Panc1 (cell line): ENCODE measurements around the gene ESAM. TPM values are rescaled to one million over a fixed set of nuclear protein-coding genes. Genes with fewer than 3 reads are reported as not detected.
"Not testable (repeated sequence)": the region's sequence is repeated elsewhere in the genome, so short reads cannot be mapped to it uniquely, and the experiment has no call there.

Experiments used
- ATAC-seq: fragments of 200-7000 bp; cut with Tn5 transposase; 2 replicates; pipeline ENCODE4 v1.9.1; 2020; ENCODE audit warnings: mild to moderate bottlenecking, moderate library complexity
- BruUV-seq: library from RNA; stranded (reverse); fragments of 400-500 nt; replicated peaks from 2 replicates; lab custom pipeline; 2021; lab: Mats Ljungman, UMichigan
- CTCF ChIA-PET: fragments of 300-600 bp; sonication (Branson Sonifier 250); formaldehyde crosslinking; loops from one replicate; lab custom pipeline; 2022; ENCODE audit warnings: antibody characterized with exemption; lab: Charles Lee
- POLR2A ChIA-PET: fragments of 300-600 bp; sonication (Branson Sonifier 250); formaldehyde crosslinking; loops from one replicate; lab custom pipeline; 2022; ENCODE audit warnings: antibody characterized with exemption; lab: Charles Lee
- DNase-seq: peaks from one replicate; pipeline ENCODE4 v3.0.0-alpha.2; 2010; ENCODE audit warnings: low read depth, low spot score
- H3K27ac ChIP-seq: 2 replicates; pipeline ENCODE4 v1.5.1; 2011; ENCODE audit warnings: mild to moderate bottlenecking, low read length, inconsistent platforms
- H3K27me3 ChIP-seq: fragments of 200-500 bp; sonication (Bioruptor generic); 2 replicates; pipeline ENCODE4 v1.6.0; 2014; ENCODE audit warnings: low read length, inconsistent platforms; ENCODE audit not compliant: control insufficient read depth, insufficient read depth
- H3K36me3 ChIP-seq: fragments of 200-500 bp; sonication (Bioruptor generic); 2 replicates; pipeline ENCODE4 v1.5.1; 2014; ENCODE audit warnings: inconsistent platforms, mild to moderate bottlenecking, low read length, moderate library complexity; ENCODE audit not compliant: control insufficient read depth, insufficient read depth
- H3K4me1 ChIP-seq: 2 replicates; pipeline ENCODE4 v1.5.1; 2011; ENCODE audit warnings: inconsistent platforms, mild to moderate bottlenecking, low read length, moderate library complexity; ENCODE audit not compliant: control insufficient read depth, insufficient read depth
- H3K4me3 ChIP-seq, 2 experiments: 2 replicates each; pipeline ENCODE4 v1.5.1; 2011 to 2012; ENCODE audit warnings: low read depth in 2 of 2, low read length in 2 of 2, mild to moderate bottlenecking in 2 of 2, inconsistent platforms in 1 of 2, moderate library complexity in 1 of 2
- H3K9me3 ChIP-seq: fragments of 200-500 bp; sonication (Bioruptor generic); 2 replicates; pipeline ENCODE4 v1.5.1; 2014; ENCODE audit warnings: low read depth, mild to moderate bottlenecking, inconsistent platforms, low read length, moderate library complexity; ENCODE audit not compliant: control insufficient read depth, insufficient read depth
- POLR2AphosphoS5 ChIP-seq: IDR thresholded peaks from 2 replicates; pipeline ENCODE4 v1.6.1; 2012; ENCODE audit warnings: mild to moderate bottlenecking, low read depth, low read length, moderate library complexity
- SIN3A ChIP-seq: IDR thresholded peaks from 2 replicates; pipeline ENCODE4 v1.6.1; 2012; ENCODE audit warnings: low read depth, mild to moderate bottlenecking, low read length, moderate library complexity, borderline replicate concordance; ENCODE audit not compliant: insufficient read depth
- TCF7L2 ChIP-seq: IDR thresholded peaks from 2 replicates; pipeline ENCODE4 v1.6.1; 2011; ENCODE audit warnings: mild to moderate bottlenecking, low read depth, low read length, inconsistent platforms
- in situ Hi-C: cut with HindIII; loops from 2 replicates; pipeline ENCODE4 v1.10.0; 2016; ENCODE audit warnings: low sequenced_read_pairs, low pct_unique_long_range_greater_than_20kb
- intact Hi-C: fragments of 100-400 bp; cut with micrococcal nuclease; formaldehyde crosslinking; loops from one replicate; pipeline ENCODE4 v1.10.0; 2022; ENCODE audit not compliant: unreplicated experiment
- total RNA-seq: library from RNA; stranded (reverse); gene quantifications from one replicate; pipeline ENCODE4 v1.2.1, GENCODE V29; 2021; ENCODE audit not compliant: unreplicated experiment
- TF ChIP-seq, protein P1 (sequence below), 2 experiments: IDR thresholded peaks; 2 replicates each; pipeline ENCODE4 v1.6.1; 2011 to 2012; ENCODE audit warnings: low read depth in 2 of 2, control low read depth in 1 of 2, low read length in 1 of 2, mild to moderate bottlenecking in 1 of 2, moderate library complexity in 1 of 2; ENCODE audit not compliant: insufficient read depth in 1 of 2
- TF ChIP-seq, protein P2 (sequence below): fragments of 450-650 bp; IDR thresholded peaks from 2 replicates; pipeline ENCODE4 v1.5.1; 2017; ENCODE audit warnings: mild to moderate bottlenecking

Gene ESAM
- total RNA-seq, 1 experiment from 2014 or later = 1.6 TPM

DNA sequence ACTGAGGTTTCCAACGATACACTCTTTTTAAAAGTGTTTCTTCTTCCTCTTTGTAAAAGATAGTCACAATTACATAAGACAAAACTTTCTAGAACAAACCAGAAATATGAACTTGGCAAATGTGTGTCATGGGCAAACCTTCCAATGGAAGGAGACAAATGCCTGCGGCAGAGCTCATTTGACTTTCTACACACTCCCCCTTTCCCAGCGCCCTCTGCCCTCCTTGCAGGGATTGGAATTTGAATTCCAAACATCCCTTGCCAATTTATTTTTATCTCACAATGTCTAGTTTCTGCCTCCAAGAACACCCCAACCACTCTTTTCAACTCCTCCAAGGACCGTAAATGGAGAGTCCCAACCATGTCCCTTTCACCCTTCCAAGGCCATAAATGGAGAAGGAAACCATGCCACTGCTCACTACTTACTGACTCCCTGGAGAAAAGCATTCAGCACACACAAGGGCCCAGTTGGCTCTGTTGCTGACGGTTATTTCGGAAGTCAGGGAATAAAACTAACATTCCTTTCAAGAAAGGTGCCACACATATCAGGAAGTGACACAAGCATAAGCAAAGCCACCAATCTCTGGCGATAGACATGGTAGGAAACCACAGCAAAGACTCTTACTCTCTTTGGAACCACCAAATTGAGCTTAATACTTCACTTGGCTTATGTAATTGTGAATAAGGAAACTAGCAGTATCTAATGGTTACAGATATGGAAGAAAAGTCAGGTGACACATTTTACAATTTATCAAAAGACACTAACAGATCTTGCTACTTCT lies 15.0 kb upstream of the ESAM start:
- no peak for DNase-seq
- Histone ChIP-seq H3K4me3 (no peak overlapping the region), H3K27me3 (no peaks in the 10 kb centered on the region), H3K36me3 (no peaks in the 10 kb centered on the region), H3K27ac (no peak overlapping the region), H3K9me3 (no peaks in the 10 kb centered on the region), H3K4me1 (no peaks in the 10 kb centered on the region)
- ATAC-seq = no peak
- no TSS peak for BruUV-seq
- intact Hi-C loops = no loop called here
- in situ Hi-C loops = no loop called here
- CTCF ChIA-PET = no interaction called here
- POLR2A ChIA-PET = no interaction called here
- TF ChIP-seq TCF7L2 (no peak), POLR2AphosphoS5 (no peak), SIN3A (no peak)
- TF ChIP-seq, protein P1, sequence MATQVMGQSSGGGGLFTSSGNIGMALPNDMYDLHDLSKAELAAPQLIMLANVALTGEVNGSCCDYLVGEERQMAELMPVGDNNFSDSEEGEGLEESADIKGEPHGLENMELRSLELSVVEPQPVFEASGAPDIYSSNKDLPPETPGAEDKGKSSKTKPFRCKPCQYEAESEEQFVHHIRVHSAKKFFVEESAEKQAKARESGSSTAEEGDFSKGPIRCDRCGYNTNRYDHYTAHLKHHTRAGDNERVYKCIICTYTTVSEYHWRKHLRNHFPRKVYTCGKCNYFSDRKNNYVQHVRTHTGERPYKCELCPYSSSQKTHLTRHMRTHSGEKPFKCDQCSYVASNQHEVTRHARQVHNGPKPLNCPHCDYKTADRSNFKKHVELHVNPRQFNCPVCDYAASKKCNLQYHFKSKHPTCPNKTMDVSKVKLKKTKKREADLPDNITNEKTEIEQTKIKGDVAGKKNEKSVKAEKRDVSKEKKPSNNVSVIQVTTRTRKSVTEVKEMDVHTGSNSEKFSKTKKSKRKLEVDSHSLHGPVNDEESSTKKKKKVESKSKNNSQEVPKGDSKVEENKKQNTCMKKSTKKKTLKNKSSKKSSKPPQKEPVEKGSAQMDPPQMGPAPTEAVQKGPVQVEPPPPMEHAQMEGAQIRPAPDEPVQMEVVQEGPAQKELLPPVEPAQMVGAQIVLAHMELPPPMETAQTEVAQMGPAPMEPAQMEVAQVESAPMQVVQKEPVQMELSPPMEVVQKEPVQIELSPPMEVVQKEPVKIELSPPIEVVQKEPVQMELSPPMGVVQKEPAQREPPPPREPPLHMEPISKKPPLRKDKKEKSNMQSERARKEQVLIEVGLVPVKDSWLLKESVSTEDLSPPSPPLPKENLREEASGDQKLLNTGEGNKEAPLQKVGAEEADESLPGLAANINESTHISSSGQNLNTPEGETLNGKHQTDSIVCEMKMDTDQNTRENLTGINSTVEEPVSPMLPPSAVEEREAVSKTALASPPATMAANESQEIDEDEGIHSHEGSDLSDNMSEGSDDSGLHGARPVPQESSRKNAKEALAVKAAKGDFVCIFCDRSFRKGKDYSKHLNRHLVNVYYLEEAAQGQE (IDR thresholded peaks at IDR 0.05; ENCODE audit: insufficient read depth in 1 of 2, low read depth in 2 of 2, low read length in 1 of 2) = no peak
- TF ChIP-seq, protein P2, sequence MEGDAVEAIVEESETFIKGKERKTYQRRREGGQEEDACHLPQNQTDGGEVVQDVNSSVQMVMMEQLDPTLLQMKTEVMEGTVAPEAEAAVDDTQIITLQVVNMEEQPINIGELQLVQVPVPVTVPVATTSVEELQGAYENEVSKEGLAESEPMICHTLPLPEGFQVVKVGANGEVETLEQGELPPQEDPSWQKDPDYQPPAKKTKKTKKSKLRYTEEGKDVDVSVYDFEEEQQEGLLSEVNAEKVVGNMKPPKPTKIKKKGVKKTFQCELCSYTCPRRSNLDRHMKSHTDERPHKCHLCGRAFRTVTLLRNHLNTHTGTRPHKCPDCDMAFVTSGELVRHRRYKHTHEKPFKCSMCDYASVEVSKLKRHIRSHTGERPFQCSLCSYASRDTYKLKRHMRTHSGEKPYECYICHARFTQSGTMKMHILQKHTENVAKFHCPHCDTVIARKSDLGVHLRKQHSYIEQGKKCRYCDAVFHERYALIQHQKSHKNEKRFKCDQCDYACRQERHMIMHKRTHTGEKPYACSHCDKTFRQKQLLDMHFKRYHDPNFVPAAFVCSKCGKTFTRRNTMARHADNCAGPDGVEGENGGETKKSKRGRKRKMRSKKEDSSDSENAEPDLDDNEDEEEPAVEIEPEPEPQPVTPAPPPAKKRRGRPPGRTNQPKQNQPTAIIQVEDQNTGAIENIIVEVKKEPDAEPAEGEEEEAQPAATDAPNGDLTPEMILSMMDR = no peak

DNA sequence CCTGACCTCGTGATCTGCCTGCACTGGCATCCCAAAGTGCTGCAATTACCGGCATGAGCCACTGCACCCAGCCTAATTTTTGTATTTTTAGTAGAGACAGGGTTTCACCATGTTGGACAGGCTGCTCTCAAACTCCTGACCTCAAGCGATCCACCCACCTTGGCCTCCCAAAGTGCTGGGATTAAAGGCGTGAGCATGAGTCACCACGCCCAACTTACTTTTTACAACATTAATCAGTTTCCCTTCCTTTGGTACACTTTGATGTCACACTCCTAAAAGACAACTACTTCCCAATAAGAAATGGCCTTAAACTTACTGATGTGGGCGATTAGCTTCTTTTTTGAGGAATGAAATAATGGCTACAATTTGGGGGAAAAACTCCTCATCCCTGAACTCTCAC lies 8.9 kb upstream of the ESAM start:
- POLR2A ChIA-PET = interaction anchor here (0.6 kb wide), 1 partner anchor 30 kb away, joined by 3 read pairs; no protein-coding TSS in a partner anchor
- H3K27ac ChIP-seq, H3K4me3 ChIP-seq, H3K36me3 ChIP-seq, H3K27me3 ChIP-seq, BruUV-seq, H3K9me3 ChIP-seq, DNase-seq, ATAC-seq, CTCF ChIA-PET, in situ Hi-C loops, H3K4me1 ChIP-seq, intact Hi-C loops: not testable (repeated sequence)
